HCT116 (cell line): ENCODE results near the gene MYL5.

Experiments used
- POLR2AphosphoS5 ChIP-seq: IDR thresholded peaks from 2 replicates; pipeline ENCODE4 v1.6.1; 2011; ENCODE audit warnings: mild to moderate bottlenecking, low read depth, low read length, moderate library complexity
- ZNF274 ChIP-seq: fragments of 200-500 bp; sonication (Bioruptor generic); IDR thresholded peaks from 2 replicates; pipeline ENCODE4 v1.6.1; 2014; ENCODE audit warnings: mild to moderate bottlenecking, low read depth, low read length, inconsistent platforms
- TF ChIP-seq, protein P1 (sequence below), 3 experiments: fragments of 200-600 bp in 1 of 3; sonication (generic) in 1 of 3; IDR thresholded peaks in 2 of 3; conservative IDR thresholded peaks in 1 of 3; 2 replicates each; pipeline ENCODE4 v1.5.1; 2012 to 2017; ENCODE audit warnings: low read depth in 2 of 3, low read length in 2 of 3, antibody characterized with exemption in 1 of 3, borderline replicate concordance in 1 of 3, control low read depth in 1 of 3, mild to moderate bottlenecking in 1 of 3, mixed read lengths in 1 of 3, mixed run types in 1 of 3, moderate library complexity in 1 of 3; ENCODE audit not compliant: insufficient read depth in 1 of 3

DNA sequence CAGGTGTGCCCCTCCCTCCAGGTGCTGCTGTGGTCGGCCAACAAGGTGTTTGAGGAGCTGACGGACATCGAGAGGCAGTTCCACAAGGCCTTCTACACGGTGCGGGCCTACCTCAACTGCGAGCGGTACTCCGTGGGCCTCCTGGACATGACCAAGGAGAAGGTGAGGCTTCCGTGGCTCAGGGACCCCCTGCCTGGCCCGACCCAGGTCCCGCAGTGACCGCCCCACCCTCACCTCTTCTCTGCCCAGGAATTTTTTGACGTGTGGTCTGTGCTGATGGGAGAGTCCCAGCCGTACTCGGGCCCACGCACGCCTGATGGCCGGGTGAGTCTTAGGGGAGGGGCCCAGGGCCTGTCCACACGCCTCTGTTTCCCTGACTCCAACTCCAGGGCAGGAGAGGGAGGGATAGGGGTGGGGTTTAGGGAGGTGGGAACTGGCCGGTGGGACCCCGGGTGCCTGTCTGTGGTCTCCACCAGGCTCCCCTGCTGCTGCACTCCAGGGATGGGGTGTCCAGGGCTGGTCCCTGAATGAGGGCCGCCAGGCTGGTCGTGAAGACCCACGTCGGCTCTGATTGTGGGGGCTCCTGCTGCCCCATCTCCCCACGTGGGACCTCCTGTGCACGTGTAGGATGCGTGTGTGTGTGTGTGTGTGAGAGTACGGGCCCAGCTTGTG, 20.4 kb upstream of the MYL5 start:
- TF ChIP-seq ZNF274 (no peak), POLR2AphosphoS5 (no peak)
- TF ChIP-seq, protein P1, sequence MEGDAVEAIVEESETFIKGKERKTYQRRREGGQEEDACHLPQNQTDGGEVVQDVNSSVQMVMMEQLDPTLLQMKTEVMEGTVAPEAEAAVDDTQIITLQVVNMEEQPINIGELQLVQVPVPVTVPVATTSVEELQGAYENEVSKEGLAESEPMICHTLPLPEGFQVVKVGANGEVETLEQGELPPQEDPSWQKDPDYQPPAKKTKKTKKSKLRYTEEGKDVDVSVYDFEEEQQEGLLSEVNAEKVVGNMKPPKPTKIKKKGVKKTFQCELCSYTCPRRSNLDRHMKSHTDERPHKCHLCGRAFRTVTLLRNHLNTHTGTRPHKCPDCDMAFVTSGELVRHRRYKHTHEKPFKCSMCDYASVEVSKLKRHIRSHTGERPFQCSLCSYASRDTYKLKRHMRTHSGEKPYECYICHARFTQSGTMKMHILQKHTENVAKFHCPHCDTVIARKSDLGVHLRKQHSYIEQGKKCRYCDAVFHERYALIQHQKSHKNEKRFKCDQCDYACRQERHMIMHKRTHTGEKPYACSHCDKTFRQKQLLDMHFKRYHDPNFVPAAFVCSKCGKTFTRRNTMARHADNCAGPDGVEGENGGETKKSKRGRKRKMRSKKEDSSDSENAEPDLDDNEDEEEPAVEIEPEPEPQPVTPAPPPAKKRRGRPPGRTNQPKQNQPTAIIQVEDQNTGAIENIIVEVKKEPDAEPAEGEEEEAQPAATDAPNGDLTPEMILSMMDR (IDR thresholded peaks at IDR 0.05 in 2 of 3, conservative IDR thresholded peaks at IDR 0.05 in 1 of 3; ENCODE audit: borderline replicate concordance in 1 of 3, insufficient read depth in 1 of 3, low read depth in 2 of 3, low read length in 2 of 3), result no peak
